Measurements from ENCODE around the gene SLC35B1.

DNA sequence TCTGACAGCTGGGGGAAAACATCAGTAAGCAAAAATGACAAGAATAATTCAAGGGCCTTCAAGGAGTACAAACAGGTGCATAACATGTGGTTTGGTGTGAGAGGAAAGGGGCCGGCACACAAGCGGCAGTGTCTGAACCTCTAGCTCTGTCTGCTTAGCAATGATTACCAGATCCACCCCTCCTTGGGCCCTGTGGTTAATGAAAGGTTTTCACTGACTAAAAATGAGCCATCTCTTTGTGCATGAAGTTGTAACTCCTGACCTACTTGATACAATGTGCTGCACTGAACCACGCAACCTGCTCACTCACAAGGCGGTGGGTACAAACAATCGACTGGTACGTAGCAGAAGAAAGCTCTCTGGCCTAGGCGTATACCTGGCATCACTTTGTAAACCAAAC lies 41.0 kb upstream of the SLC35B1 start:
- no peak for TF ChIP-seq EP300 (IDR thresholded peaks at IDR 0.05)
- TF ChIP-seq, protein P1, sequence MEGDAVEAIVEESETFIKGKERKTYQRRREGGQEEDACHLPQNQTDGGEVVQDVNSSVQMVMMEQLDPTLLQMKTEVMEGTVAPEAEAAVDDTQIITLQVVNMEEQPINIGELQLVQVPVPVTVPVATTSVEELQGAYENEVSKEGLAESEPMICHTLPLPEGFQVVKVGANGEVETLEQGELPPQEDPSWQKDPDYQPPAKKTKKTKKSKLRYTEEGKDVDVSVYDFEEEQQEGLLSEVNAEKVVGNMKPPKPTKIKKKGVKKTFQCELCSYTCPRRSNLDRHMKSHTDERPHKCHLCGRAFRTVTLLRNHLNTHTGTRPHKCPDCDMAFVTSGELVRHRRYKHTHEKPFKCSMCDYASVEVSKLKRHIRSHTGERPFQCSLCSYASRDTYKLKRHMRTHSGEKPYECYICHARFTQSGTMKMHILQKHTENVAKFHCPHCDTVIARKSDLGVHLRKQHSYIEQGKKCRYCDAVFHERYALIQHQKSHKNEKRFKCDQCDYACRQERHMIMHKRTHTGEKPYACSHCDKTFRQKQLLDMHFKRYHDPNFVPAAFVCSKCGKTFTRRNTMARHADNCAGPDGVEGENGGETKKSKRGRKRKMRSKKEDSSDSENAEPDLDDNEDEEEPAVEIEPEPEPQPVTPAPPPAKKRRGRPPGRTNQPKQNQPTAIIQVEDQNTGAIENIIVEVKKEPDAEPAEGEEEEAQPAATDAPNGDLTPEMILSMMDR (IDR thresholded peaks at IDR 0.05): no peak
